Measurements from ENCODE around the gene PHC2. TPM values are rescaled to one million over a fixed set of nuclear protein-coding genes. Genes with fewer than 3 reads are reported as not detected.
"Not testable (repeated sequence)": the region's sequence is repeated elsewhere in the genome, so short reads cannot be mapped to it uniquely, and the experiment has no call there.

PHC2 gene
- total RNA-seq, 4 donors from 2014 or later: 77.8 to 81.3 (median 79.5) TPM

DNA sequence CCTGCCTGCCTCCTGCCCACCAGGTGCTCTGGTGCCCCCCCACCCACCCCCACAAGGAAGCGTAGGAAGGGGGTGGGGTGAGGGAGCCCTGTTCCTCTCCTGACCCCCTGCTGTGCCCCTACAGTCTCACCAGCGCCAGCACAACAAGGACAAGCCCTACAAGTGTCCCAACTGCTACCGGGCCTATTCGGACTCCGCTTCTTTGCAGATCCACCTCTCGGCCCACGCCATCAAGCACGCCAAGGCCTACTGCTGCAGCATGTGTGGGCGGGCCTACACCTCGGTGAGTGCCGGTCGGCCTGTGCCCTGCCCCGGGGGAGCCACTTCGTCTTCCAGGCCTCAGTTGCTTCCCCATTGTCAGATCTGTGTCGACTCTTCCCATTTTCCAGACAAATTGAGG lies 135.9 kb downstream of the PHC2 start:
- WGBS: 77% methylated on average over 11 of the region's 15 CpGs
- peak in 1 of 2 donors; percentile 72 for DNase-seq (ENCODE audit: low spot score in 2 of 2)
- Histone ChIP-seq H3K9me3 (no peaks in the 10 kb centered on the region), H3K36me3 (peaks cover 29% of the 10 kb centered on the region), H3K27ac (peak overlapping the region; percentile 35), H3K27me3 (no peaks in the 10 kb centered on the region), H3K4me1 (peaks cover 13% of the 10 kb centered on the region), H3K4me3 (no peak overlapping the region)
- TF ChIP-seq POLR2A (IDR thresholded peaks at IDR 0.05) (no peak), EP300 (IDR thresholded peaks at IDR 0.05) (no peak)

DNA sequence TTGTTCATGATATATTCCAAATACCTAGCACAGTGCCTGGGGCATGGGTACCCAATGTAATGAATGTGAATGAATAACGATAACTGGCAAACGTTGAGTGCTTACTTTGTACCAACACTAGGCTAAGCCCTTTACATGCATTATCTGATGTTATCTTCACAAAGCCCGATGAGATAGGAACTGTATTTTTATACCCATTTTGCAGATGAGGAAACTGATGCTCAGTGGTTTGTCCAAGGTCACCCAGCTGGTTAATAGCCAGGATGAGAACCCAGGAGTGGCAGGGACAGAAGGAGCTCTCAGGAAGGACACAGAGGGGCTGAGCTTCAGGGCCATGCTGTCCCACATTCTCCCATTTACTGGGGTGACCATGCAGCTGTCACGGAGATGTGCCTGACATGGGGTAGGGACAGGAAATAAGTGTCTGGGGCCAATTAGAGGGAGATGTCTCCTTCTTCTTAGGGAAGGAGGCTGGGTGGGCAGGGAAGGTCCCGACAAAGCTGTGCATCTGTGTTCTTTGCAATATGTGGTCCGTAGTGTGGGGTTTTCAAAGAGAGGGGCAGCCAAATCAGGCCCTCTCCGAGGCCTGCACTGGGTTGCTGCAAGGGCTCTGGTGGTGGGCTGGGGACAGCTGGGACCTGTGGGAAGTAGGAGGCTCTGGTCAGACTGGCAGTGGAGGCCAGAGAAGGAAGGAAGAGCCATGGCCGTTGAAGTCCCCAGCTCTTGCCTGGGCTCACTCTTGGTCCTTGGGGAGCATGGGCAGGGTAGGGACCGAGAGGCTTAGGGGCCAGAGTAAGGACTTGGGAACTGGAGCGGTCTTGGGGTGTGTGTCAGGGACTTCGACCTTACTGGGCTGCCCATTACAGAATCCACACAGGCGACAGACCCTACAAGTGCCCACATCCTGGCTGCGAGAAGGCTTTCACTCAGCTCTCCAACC lies 136.6 kb downstream of the PHC2 start:
- Histone ChIP-seq H3K4me3 (no peak overlapping the region), H3K9me3 (no peaks in the 10 kb centered on the region), H3K27ac (no peak overlapping the region), H3K36me3 (peaks cover 28% of the 10 kb centered on the region), H3K4me1 (peaks cover 13% of the 10 kb centered on the region), H3K27me3 (no peaks in the 10 kb centered on the region)
- 73% methylated on average over 13 of the region's 13 CpGs for WGBS
- no peak for TF ChIP-seq POLR2A (IDR thresholded peaks at IDR 0.05)
- DNase-seq (ENCODE audit: low spot score in 2 of 2): peak in 1 of 2 donors; percentile 55

DNA sequence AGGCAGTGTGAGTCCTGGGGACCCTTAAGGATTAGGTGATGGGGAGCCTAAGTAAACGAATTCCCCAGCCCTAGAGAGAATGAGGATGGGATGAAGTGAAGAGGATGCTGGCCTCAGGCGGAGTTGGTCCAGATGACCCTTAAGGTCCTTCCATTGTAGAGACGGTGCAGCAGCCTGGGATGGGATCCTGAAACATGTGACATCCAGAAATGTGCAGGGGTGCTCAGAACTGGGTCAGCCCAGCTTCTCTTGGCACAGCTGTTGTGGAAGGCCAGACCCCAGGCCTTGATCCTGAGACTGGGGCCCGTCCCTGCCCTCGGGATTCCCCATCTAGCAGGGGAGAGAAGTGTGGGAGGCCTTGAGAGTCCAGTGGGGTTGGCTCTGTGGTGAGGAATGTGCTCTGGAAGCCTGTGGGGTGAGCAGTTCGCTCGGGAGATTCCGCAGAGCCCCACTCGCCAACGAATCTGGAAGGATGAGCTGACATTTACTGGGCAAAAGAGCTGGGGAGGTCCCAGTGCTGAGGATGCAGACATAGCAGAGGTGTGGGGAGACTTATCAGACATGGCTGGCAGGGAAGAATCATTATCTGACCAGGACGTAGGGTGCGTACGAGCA lies 138.1 kb downstream of the PHC2 start:
- Histone ChIP-seq H3K4me1 (peaks cover 10% of the 10 kb centered on the region), H3K27me3 (no peaks in the 10 kb centered on the region), H3K27ac (no peak overlapping the region), H3K4me3 (no peak overlapping the region), H3K9me3 (no peaks in the 10 kb centered on the region), H3K36me3 (peaks cover 31% of the 10 kb centered on the region)
- no peak for TF ChIP-seq POLR2A (IDR thresholded peaks at IDR 0.05)
- TF ChIP-seq EP300 (IDR thresholded peaks at IDR 0.05): no peak
- TF ChIP-seq, protein P1, sequence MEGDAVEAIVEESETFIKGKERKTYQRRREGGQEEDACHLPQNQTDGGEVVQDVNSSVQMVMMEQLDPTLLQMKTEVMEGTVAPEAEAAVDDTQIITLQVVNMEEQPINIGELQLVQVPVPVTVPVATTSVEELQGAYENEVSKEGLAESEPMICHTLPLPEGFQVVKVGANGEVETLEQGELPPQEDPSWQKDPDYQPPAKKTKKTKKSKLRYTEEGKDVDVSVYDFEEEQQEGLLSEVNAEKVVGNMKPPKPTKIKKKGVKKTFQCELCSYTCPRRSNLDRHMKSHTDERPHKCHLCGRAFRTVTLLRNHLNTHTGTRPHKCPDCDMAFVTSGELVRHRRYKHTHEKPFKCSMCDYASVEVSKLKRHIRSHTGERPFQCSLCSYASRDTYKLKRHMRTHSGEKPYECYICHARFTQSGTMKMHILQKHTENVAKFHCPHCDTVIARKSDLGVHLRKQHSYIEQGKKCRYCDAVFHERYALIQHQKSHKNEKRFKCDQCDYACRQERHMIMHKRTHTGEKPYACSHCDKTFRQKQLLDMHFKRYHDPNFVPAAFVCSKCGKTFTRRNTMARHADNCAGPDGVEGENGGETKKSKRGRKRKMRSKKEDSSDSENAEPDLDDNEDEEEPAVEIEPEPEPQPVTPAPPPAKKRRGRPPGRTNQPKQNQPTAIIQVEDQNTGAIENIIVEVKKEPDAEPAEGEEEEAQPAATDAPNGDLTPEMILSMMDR (IDR thresholded peaks at IDR 0.05): no peak
- TF ChIP-seq POLR2AphosphoS5 (IDR thresholded peaks at IDR 0.05): no peak
- peak in 1 of 2 donors; percentile 56 for DNase-seq (ENCODE audit: low spot score in 2 of 2)
- 72% methylated on average over 13 of the region's 13 CpGs for WGBS

DNA sequence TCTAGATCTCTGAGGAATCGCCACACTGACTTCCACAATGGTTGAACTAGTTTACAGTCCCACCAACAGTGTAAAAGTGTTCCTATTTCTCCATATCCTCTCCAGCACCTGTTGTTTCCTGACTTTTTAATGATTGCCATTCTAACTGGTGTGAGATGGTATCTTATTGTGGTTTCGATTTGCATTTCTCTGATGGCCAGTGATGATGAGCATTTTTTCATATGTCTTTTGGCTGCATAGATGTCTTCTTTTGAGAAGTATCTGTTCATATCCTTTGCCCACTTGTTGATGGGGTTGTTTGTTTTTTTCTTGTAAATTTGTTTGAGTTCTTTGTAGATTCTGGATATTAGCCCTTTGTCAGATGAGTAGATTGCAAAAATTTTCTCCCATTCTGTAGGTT lies 140.3 kb downstream of the PHC2 start:
- H3K36me3 ChIP-seq: peaks cover 33% of the 10 kb centered on the region
- DNase-seq (ENCODE audit: low spot score in 2 of 2); H3K4me3 ChIP-seq; H3K27ac ChIP-seq; H3K27me3 ChIP-seq; H3K9me3 ChIP-seq: not testable (repeated sequence)
- 75% methylated on average over 1 of the region's 2 CpGs for WGBS
- peaks cover 17% of the 10 kb centered on the region for H3K4me1 ChIP-seq

DNA sequence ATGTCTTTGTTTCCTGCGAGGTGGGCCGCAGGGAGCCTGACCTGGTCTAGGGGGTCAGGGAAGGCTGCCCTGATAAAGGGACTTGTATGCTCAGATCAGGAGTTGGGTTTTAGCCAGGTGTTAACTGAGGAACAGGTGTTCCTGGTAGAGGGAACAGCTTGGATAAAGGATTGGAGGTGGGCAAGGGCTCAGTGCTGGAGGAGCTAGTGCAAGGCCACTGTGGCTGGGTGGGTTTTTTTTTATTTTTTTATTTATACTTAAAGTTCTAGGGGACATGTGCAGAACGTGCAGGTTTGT lies 141.1 kb downstream of the PHC2 start:
- TF ChIP-seq POLR2A (IDR thresholded peaks at IDR 0.05) (no peak), EP300 (IDR thresholded peaks at IDR 0.05) (no peak), POLR2AphosphoS5 (IDR thresholded peaks at IDR 0.05) (no peak)
- TF ChIP-seq, protein P1 (IDR thresholded peaks at IDR 0.05): no peak
- H3K36me3 ChIP-seq: peaks cover 29% of the 10 kb centered on the region
- no peak overlapping the region for H3K4me3 ChIP-seq
- DNase-seq (ENCODE audit: low spot score in 2 of 2): no peak
- H3K4me1 ChIP-seq: peaks cover 11% of the 10 kb centered on the region
- no peak overlapping the region for H3K27ac ChIP-seq
- WGBS: 96% methylated on average over 3 of the region's 3 CpGs
- no peaks in the 10 kb centered on the region for H3K27me3 ChIP-seq
- H3K9me3 ChIP-seq: no peaks in the 10 kb centered on the region

DNA sequence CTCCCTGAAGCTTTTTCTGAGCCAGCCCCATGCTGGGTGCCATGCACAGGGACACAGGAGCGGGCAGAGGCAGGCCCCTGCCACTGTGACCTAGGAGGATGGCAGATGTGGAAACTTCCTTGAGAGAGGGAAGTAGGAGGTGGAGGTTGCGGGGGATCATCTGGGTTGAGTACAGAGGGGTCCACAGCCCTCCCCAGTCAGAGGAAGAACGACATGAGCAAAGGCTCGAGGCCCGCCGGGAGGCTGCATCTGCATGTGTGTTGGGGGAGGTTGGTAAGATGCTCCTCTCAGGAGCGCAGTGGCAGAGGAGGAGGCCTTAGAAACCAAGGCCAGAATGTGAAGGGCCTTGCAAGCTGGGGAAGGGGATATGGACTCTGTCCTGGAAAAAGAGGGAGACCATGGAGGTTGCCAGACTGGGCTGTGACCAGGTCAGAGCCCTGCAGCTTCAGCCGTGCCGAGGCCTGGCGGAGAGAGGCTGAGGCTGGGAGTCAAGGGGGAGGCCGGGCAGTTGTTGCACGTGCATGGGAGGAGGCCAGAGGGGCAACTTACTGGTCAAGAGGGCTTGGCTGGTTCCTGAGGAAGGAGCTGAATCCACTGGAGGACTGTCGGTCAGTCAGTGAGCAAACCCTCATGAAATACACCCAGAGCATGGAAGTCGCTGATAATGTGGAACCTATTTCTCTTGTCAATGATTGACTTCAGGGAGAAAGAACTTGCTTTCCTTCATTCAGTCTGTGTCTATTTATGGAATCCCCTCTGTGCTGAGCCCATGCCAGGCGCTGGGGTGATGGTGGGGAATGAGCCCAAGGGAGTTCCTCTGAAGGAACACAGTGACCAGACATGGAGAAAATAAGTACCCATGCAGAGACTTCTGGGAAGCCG lies 141.7 kb downstream of the PHC2 start:
- peaks cover 26% of the 10 kb centered on the region for H3K36me3 ChIP-seq

More for the DNA sequence above, 141.7 kb downstream of the PHC2 start:
- no peak overlapping the region for H3K27ac ChIP-seq
- no peaks in the 10 kb centered on the region for H3K9me3 ChIP-seq
- TF ChIP-seq EP300 (IDR thresholded peaks at IDR 0.05): no peak
- no peak for TF ChIP-seq POLR2A (IDR thresholded peaks at IDR 0.05)
- TF ChIP-seq, protein P1 (IDR thresholded peaks at IDR 0.05): no peak
- no peak for TF ChIP-seq POLR2AphosphoS5 (IDR thresholded peaks at IDR 0.05)
- DNase-seq (ENCODE audit: low spot score in 2 of 2): peak in 1 of 2 donors; percentile 65
- H3K4me1 ChIP-seq: peaks cover 11% of the 10 kb centered on the region
- 88% methylated on average over 16 of the region's 16 CpGs for WGBS
- H3K4me3 ChIP-seq: no peak overlapping the region
- H3K27me3 ChIP-seq: no peaks in the 10 kb centered on the region
